Activated naive CD4-positive, alpha-beta T cell treated with anti-CD3 and anti-CD28 coated beads, Interleukin-2, amount 50 U/mL, for 72 hours (primary cell): ENCODE data around the gene DCPS. TPM values are rescaled to one million over a fixed set of nuclear protein-coding genes. Genes with fewer than 3 reads are reported as not detected.
"Not testable (repeated sequence)": the region's sequence is repeated elsewhere in the genome, so short reads cannot be mapped to it uniquely, and the experiment has no call there.

Experiments used
- ATAC-seq, 2 donors: fragments of 150-1000 bp; cut with Tn5 transposase; 2 replicates each; pipeline ENCODE4 v1.10.0; 2021; ENCODE audit warnings: mild to moderate bottlenecking in 2 of 2, moderate library complexity in 2 of 2
- DNase-seq, 2 donors: peaks; one replicate each; pipeline ENCODE4 v3.0.0; 2021 to 2022; ENCODE audit warnings: low spot score in 2 of 2
- H3K27ac Mint-ChIP-seq, 2 donors: one replicate each; pipeline ENCODE4 v1.8.0; 2022; ENCODE audit warnings: mild to moderate bottlenecking in 2 of 2, mixed read lengths in 2 of 2
- H3K36me3 Mint-ChIP-seq, 2 donors: one replicate each; pipeline ENCODE4 v1.8.0; 2022; ENCODE audit warnings: mixed read lengths in 2 of 2
- H3K9me3 Mint-ChIP-seq, 2 donors: one replicate each; pipeline ENCODE4 v1.8.0; 2022; ENCODE audit warnings: mixed read lengths in 2 of 2
- total RNA-seq, 2 donors: library from RNA; stranded (reverse); gene quantifications; one replicate each; pipeline ENCODE4 v1.2.3, GENCODE V29; 2022

The DCPS gene
- total RNA-seq, 2 donors from 2014 or later = 28.1 to 40.2 TPM

DNA sequence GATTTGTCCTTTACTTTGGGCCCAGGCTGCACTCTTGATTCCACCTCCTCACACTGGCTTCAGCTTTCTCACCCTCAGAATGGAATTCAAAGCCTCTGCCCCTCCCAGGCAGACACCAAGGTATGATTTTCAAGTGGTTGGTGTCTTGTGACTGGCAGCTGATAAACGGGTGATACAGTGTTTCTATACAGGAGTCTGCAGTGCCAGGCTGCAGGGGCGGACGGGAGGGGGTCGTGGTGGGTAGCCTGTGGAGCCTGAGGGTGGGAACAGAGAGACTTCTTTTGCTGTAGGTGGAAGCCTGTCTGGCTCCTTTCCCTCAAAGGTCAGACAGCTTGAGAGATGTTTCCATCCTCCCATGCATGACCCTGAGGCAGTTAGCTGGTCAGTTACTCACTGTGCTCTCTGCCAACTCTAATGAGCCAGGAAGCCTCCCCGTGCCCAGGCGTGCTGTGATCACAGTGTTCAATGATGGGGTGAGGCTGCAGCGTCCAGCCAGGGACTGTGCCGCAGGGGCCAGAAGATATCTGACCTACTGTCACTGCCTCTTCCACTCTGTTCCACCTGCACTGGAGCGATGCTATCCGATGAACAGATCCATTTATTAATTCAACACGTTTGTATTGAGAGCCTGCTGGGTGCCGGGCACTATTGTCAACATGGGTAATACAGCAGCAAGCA, 69.7 kb downstream of the DCPS start:
- peak in 1 of 2 donors; percentile 16 for DNase-seq
- H3K9me3 Mint-ChIP-seq = not testable (repeated sequence)

DNA sequence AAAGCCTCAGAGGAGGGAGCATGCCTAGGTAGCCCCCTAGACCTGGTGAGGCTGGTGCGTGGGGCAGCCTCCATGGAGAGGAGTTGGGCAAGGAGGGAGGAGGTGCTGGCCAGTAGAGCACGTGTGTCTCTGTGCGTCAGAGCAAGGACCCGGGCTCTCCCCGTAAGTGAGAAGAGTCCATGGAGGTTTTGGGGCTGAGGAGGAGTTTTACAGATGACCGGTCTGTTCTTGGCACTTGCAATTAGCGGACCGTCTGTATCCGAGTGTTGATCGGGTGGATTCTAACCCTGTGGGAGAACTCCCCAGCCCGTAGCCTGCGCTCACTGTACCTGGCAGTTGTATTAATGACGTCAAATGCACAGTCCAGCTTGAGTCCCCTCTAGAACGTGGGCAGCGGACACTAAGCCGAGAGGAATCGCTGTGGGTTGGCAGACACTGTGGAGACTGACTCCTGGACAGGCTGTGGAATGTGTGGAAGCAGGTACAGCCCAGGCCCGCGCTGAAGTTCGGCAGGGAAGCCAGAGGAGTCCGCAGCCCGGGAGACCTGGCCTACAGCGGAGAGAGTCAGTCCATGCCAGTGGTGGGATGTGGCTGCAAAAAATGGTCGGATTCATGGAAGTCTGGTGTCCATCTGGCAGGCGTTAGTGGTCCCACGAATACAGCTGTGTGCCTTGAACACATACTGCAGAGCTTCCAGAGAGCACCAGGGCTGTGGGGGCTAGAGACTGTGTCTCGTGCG, 70.9 kb downstream of the DCPS start:
- H3K27ac Mint-ChIP-seq, H3K36me3 Mint-ChIP-seq, ATAC-seq, H3K9me3 Mint-ChIP-seq: not testable (repeated sequence)
- peak in 1 of 2 donors; percentile 18 for DNase-seq

More for the DNA sequence above, 69.7 kb downstream of the DCPS start:
- H3K36me3 Mint-ChIP-seq, H3K27ac Mint-ChIP-seq, ATAC-seq: not testable (repeated sequence)

DNA sequence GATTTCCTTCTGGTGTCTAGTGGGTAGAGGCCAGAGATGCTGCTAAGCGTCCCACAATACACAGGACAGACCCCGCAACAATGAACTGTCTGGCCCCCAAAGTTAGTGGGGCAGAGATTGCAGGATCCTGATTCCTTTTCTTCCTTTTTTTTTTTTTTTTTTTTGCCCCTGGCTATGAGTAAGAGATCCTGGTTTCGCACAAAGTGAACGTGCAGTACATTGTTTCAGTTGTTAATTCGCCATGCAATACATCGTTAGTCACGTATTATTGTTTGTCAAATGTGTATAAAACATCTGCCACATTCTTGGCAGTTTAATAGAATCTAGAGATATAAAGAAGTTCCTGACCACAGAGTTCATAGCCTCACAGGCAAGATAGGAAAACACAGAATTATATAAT, 71.9 kb downstream of the DCPS start:
- Mint-ChIP-seq H3K36me3 (no peaks in the 10 kb centered on the region), H3K9me3 (no peaks in the 10 kb centered on the region), H3K27ac (no peak overlapping the region)
- ATAC-seq (no peak), DNase-seq (no peak)

GRCh38 chr11:126378763-126379162, 74.9 kb downstream of the DCPS start:
- no peak for ATAC-seq
- H3K27ac Mint-ChIP-seq = peak overlapping the region in 1 of 2 donors; percentile 30
- H3K9me3 Mint-ChIP-seq = no peaks in the 10 kb centered on the region
- DNase-seq = no peak
- no peaks in the 10 kb centered on the region for H3K36me3 Mint-ChIP-seq

DNA sequence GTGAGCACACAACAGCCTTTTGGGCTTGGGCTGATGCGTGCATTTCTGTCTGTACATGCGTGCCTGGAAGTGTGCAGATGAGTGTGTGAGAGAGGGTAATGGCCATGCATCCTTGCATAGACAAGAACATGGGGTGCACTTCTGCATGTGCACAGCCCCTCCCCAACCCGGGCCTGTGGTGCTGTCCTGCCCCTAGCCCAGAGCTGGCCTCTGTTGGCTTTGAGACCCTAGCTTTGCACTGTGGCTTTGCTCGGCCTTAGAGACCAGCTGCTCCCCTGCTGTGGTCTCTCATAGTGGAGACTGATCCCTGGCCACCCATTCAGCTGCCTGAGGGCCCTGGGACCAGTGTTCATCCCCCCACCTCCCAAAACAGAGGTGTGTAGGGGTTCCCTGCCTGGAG, 77.0 kb downstream of the DCPS start:
- H3K9me3 Mint-ChIP-seq = no peaks in the 10 kb centered on the region
- DNase-seq = no peak
- no peak overlapping the region for H3K27ac Mint-ChIP-seq
- no peaks in the 10 kb centered on the region for H3K36me3 Mint-ChIP-seq
- no peak for ATAC-seq

DNA sequence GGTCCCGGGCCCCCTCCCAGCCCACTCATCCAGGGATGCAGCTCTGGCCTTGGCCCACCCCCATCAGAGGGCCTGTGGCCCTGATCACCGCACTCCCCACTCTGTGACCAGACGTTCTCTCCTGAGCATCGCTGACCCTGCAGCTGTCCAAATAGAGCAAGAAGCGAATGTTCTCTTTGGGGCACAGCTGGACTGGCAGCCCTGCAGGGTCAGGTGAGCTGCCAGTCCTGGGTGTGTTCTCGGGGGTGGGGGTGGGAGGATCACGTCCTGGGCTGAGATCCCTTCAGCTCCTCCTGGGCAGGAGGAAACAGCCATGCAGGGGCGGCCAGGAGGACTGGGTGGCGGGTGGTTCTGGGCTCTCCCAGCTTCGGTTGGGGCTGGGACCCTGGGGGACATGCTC, 78.1 kb downstream of the DCPS start:
- not testable (repeated sequence) for DNase-seq, H3K36me3 Mint-ChIP-seq, ATAC-seq, H3K27ac Mint-ChIP-seq, H3K9me3 Mint-ChIP-seq

- not testable (repeated sequence) for DNase-seq, H3K27ac Mint-ChIP-seq, ATAC-seq, H3K36me3 Mint-ChIP-seq, H3K9me3 Mint-ChIP-seq
Measured at GRCh38 chr11:126382641-126383040, 78.8 kb downstream of the DCPS start.

- ATAC-seq = no peak
- no peaks in the 10 kb centered on the region for H3K9me3 Mint-ChIP-seq
- H3K36me3 Mint-ChIP-seq = no peaks in the 10 kb centered on the region
- H3K27ac Mint-ChIP-seq = no peak overlapping the region
- DNase-seq = no peak
Measured at GRCh38 chr11:126383339-126384335, 79.8 kb downstream of the DCPS start.

DNA sequence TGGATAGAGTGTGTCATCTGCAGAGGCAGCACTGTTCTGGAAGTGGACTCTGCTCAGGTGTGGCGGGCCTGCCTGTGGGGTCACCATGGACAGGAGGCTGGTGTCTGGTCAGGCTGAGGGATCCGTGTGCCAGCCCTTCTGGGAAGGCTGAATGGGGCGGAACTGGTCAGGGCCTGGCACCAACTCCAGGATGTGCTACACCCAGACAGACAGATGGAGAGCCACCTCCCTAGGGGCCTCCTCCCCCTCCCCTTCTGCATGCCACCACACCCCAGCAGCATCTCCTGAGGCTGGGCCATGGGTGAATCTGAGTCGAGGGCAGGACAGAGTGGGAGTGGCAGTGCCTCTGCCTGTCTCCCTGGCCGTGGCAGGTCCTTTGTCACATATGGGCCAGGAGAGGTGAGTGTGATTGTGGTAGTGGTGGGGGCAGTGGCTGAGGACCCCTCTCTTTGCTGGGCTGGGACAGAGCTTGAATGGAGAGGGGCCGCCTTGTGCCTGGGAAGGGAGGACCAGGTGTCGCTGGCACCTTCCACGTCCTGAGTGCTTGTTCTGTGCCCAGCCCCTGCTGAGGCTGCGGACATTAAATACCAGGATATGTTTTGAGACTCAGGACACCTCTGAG, 80.7 kb downstream of the DCPS start:
- peak in 1 of 2 donors; percentile 20 for ATAC-seq
- Mint-ChIP-seq H3K36me3 (no peaks in the 10 kb centered on the region), H3K9me3 (no peaks in the 10 kb centered on the region), H3K27ac (no peak overlapping the region)
- DNase-seq = no peak

- DNase-seq (peak in 1 of 2 donors; percentile 25), ATAC-seq (no peak)
- Mint-ChIP-seq H3K27ac (no peak overlapping the region), H3K9me3 (no peaks in the 10 kb centered on the region), H3K36me3 (no peaks in the 10 kb centered on the region)
Measured at GRCh38 chr11:126385991-126386728, 82.3 kb downstream of the DCPS start.

DNA sequence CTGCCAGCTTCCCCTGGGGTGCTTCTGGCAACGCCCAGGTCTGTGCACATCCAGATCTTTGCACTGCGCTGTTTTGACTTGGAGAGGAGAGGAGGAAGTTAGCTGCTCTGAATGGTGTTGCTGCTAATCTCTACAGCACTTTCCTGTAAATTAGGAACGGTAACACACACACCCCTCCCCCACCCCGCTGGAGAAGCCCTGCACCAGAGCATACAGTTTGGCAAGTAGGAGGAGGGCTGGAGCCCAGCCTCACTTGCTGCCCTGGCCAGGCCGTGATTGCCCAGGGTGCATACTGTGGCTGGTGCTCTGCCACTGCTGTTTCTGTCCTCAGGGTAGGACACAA, 82.8 kb downstream of the DCPS start:
- ATAC-seq, H3K36me3 Mint-ChIP-seq, H3K9me3 Mint-ChIP-seq, DNase-seq, H3K27ac Mint-ChIP-seq: not testable (repeated sequence)

DNA sequence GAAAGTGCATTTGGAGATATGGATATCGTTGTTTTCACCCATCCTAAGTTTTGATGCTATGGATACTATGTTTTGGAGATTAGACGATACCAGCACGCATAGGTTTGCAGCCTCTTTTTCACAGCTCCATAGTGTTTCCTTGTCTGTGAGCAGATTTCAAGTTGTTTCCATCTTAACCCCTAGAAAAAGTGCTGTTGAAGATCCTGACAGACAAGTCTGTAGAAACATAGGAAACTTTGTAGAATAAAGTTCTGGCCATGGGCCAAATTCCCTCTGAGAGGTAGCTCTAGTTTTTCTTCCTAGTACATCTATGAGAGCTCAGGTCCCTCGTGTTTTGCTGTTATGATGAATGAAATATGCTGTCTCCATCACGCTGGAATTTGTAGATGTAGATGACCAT, 84.0 kb downstream of the DCPS start:
- no peak for DNase-seq
- no peak overlapping the region for H3K27ac Mint-ChIP-seq

GRCh38 chr11:126390272-126390867, 86.5 kb downstream of the DCPS start:
- ATAC-seq = no peak
- DNase-seq = no peak
- no peaks in the 10 kb centered on the region for H3K9me3 Mint-ChIP-seq
- H3K27ac Mint-ChIP-seq = no peak overlapping the region
- no peaks in the 10 kb centered on the region for H3K36me3 Mint-ChIP-seq

More for the DNA sequence above, 84.0 kb downstream of the DCPS start:
- ATAC-seq = no peak
- H3K36me3 Mint-ChIP-seq = no peaks in the 10 kb centered on the region
- no peaks in the 10 kb centered on the region for H3K9me3 Mint-ChIP-seq

GRCh38 chr11:126391286-126391954, 87.6 kb downstream of the DCPS start:
- ATAC-seq = no peak
- Mint-ChIP-seq H3K9me3 (no peaks in the 10 kb centered on the region), H3K27ac (no peak overlapping the region), H3K36me3 (no peaks in the 10 kb centered on the region)
- DNase-seq = no peak

DNA sequence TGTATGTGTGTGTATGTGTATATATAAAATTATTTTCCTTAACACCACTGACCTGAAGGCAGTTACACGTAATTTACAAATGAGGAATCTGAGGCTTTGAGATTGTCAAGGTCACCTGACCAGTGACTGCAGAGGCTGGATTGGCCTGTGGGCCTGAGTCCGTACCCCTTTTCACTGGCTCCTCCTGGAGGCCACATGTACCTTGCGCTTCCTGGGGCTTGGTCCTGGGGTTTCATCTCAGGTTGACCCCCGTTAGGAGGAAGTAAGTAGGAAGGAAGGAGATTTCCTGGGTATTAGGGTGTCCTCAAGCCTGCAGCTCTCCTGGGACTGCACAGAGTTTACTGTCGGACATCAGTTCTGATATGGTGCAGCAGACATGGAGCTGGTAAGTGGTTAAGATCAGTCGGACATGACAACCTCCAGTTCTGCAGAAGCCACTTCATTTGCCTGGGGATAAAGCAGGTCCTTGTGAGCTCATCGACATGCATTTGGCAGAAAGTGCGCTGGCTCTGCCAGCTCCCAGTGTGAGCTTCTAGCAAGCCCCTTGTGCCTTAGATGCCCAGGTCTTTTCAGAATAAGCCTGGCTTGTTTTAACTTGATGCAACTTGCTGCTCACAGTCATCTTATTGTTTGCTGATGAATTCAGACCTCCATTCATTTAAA, 88.2 kb downstream of the DCPS start:
- H3K27ac Mint-ChIP-seq = no peak overlapping the region
- DNase-seq = no peak
- H3K36me3 Mint-ChIP-seq = no peaks in the 10 kb centered on the region
- no peaks in the 10 kb centered on the region for H3K9me3 Mint-ChIP-seq
- no peak for ATAC-seq
